T-helper 2 cell treated with Interferon-gamma antibody and Interleukin-4, amounts not matched to agents 5 μg/mL and 100 μg/mL, for 36 hours (primary cell): Measurements from ENCODE around the gene FADS2.

Experiments used
- DNase-seq: peaks from one replicate; pipeline ENCODE4 v3.0.0; 2021; ENCODE audit warnings: low spot score
- H3K27ac Mint-ChIP-seq: one replicate; pipeline ENCODE4 v1.8.0; 2021; ENCODE audit warnings: mild to moderate bottlenecking, mixed read lengths
- H3K27me3 Mint-ChIP-seq: one replicate; pipeline ENCODE4 v1.8.0; 2021; ENCODE audit warnings: low read depth, mixed read lengths
- H3K36me3 Mint-ChIP-seq: one replicate; pipeline ENCODE4 v1.8.0; 2021; ENCODE audit warnings: low read depth, mixed read lengths
- H3K4me1 Mint-ChIP-seq: one replicate; pipeline ENCODE4 v1.8.0; 2021; ENCODE audit warnings: low read depth, mixed read lengths
- H3K4me3 Mint-ChIP-seq: one replicate; pipeline ENCODE4 v1.8.0; 2022; ENCODE audit warnings: mild to moderate bottlenecking, moderate library complexity, mixed read lengths
- H3K9me3 Mint-ChIP-seq: one replicate; pipeline ENCODE4 v1.8.0; 2021; ENCODE audit warnings: mixed read lengths

The FADS2 gene

DNA sequence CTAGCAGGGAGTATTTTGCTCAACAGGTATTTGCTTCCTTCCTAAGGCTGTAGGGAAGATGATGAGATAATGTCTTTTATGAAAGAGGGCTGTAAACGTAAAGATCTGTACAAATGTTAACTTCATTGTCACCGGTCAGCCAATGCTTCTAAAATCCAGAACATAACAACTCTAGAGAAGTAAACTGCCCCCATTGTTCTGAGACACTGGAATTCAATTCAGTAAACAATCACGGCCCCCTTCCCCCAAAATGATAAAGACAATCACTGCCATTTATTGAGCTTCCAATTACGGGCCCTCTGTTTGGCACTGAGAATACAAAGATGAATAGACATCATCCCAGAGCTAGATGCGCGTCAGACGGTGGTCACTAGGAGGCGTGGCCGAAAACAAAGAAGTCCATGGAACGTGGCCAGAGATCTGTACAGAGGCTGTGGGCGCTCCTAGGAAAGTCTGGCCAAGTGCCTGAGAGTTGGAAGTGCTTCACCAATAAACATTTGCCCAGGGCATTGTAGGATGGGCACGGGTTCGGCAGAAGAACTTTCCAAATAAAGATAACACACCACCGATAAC is 36.3 kb upstream of the FADS2 start:
- Mint-ChIP-seq H3K36me3 (peaks cover 58% of the 10 kb centered on the region), H3K9me3 (no peaks in the 10 kb centered on the region), H3K4me3 (peak overlapping the region; percentile 97), H3K4me1 (peaks cover 35% of the 10 kb centered on the region), H3K27ac (peak overlapping the region; percentile 99), H3K27me3 (no peaks in the 10 kb centered on the region)
- peak; percentile 62 for DNase-seq

DNA sequence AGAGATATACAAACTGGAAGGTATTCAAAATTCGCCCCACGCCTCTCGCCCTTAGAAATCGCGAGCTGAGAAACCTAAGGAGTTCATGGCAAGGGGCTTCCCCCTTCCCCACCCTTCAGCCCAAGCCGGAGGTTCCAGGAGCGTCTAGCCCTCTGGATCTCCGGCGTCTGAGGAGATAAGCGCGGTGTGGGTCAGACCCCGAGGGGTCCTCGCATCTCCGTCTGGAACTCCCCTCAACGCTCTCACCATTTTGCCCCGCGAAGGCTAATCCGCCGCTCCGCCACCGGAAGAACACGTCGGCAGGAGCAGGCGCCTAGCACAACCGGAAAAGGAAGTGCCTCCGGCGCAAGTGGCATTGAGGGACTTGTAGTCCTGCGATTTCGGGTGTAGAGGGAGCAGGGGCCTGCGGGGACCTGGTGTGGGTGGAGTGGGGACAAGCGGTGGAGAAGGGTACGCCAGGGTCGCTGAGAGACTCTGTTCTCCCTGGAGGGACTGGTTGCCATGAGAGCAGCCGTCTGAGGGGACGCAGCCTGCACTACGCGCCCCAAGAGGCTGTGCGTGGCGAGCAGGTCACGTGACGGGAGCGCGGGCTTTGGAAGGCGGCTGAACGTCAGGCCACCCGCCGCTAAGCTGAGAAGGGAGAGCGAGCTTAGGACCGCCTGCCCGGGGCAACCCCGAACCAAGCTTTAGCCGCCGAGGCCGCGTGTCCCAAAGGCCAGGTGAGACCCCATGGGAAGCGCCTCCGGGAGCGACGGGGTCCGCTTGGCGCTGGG is 35.6 kb upstream of the FADS2 start, which contains the start of the genes FEN1 and TMEM258:
Gene FEN1, plus strand, starts transcription at position 602 of the 773 bp plus-strand sequence. CDS start 2,451 bp downstream, outside the sequence.
Gene TMEM258, minus strand, starts transcription at position 290 of the 773 bp plus-strand sequence. Its CDS starts 41 bp downstream, at position 249.
- Mint-ChIP-seq H3K27me3 (no peaks in the 10 kb centered on the region), H3K4me1 (peaks cover 42% of the 10 kb centered on the region), H3K4me3 (peak within 1 kb of the TSS; percentile 97), H3K36me3 (peaks cover 63% of the 10 kb centered on the region), H3K9me3 (no peaks in the 10 kb centered on the region), H3K27ac (peak within 1 kb of the TSS; percentile 99)
- peak; percentile 88 for DNase-seq

DNA sequence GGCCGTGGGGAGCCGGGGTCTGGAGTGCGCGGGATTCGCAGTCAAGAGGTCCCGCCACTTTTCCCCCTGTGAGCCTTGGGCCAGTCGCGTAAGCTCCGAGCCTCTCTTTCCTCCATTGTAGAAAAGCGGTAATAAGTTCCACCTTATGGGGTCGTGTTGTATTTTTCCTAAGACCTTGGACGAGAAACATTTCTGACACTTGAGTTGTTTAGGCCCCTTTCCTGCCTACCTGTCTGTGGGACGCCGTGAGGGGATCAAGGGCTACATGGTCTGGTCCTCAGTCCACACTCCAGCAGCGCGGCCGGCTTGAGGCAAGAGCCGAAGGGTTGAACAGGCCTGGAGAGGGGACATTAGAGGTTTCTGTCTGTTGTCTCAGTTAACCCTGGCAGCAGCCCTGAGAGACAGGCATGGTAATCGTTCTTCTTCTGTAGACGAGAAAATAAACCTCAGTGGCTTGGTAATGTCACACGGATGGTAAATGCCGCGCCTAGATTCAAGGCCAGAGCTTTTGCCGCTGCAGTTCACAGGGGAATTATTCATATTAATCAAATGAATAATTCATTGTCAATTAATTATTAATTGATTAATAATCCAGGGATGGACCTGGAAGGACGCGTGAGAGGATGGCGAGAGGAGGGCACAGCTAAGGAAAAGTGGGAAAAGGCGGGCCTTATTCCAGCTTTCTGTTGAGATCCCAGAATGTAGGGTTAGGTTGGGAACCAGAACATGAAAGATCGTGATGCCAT is 34.8 kb upstream of the FADS2 start:
- no peak for DNase-seq
- Mint-ChIP-seq H3K27me3 (no peaks in the 10 kb centered on the region), H3K9me3 (no peaks in the 10 kb centered on the region), H3K27ac (peak overlapping the region; percentile 99), H3K4me1 (peaks cover 41% of the 10 kb centered on the region), H3K4me3 (peak overlapping the region; percentile 97), H3K36me3 (peaks cover 65% of the 10 kb centered on the region)

DNA sequence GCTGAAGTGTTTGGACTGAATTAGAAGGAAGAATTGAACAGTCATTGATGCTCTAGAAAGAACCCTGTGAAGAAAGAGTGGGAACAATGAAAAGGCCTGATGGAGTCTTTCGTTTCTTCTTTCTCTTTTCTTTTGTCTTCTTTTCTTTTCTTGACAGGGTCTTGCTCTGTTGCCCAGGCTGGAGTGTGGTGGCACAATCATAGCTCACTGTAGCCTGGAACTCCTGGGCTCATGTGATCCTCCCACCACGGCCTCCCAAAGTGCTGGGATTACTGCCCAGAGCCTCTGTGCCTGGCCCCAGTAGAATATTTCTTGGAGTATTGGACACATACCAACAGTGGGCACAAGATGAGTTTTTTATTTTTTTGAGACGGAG is 34.3 kb upstream of the FADS2 start:
- Mint-ChIP-seq H3K27ac (peak overlapping the region; percentile 99), H3K4me1 (peaks cover 41% of the 10 kb centered on the region), H3K4me3 (peak overlapping the region; percentile 97), H3K27me3 (no peaks in the 10 kb centered on the region), H3K9me3 (no peaks in the 10 kb centered on the region), H3K36me3 (peaks cover 65% of the 10 kb centered on the region)
- DNase-seq: no peak

DNA sequence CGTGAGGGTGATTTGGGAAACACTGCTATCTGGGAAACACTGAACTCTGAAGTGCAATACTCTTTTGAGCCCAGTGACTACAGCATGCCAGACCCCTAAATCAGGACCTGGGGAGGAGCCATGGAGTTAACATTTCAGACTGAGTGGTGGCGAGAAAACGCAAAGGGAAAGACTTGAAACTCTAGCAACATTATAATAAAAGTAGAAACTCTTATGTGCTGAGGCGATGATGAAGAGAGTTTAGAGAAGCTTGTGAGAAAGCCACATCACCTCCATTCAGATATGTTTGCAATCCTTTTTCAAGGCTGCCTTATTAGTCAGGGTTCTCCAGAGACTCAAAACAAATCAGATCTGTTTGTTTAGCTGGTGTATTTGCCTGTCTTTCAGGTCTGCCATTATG is 33.5 kb upstream of the FADS2 start:
- DNase-seq: no peak
- Mint-ChIP-seq H3K4me3 (peak overlapping the region; percentile 41), H3K27ac (no peak overlapping the region), H3K9me3 (no peaks in the 10 kb centered on the region), H3K36me3 (peaks cover 63% of the 10 kb centered on the region), H3K4me1 (peaks cover 41% of the 10 kb centered on the region), H3K27me3 (no peaks in the 10 kb centered on the region)

DNA sequence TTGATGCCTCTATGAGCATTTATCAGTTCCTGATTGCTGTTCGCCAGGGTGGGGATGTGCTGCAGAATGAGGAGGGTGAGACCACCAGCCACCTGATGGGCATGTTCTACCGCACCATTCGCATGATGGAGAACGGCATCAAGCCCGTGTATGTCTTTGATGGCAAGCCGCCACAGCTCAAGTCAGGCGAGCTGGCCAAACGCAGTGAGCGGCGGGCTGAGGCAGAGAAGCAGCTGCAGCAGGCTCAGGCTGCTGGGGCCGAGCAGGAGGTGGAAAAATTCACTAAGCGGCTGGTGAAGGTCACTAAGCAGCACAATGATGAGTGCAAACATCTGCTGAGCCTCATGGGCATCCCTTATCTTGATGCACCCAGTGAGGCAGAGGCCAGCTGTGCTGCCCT is 32.6 kb upstream of the FADS2 start:
- H3K4me3 Mint-ChIP-seq: peak overlapping the region; percentile 64
- H3K36me3 Mint-ChIP-seq: peaks cover 61% of the 10 kb centered on the region
- H3K27me3 Mint-ChIP-seq: no peaks in the 10 kb centered on the region
- DNase-seq: no peak
- H3K27ac Mint-ChIP-seq: no peak overlapping the region
- H3K4me1 Mint-ChIP-seq: peaks cover 43% of the 10 kb centered on the region
- H3K9me3 Mint-ChIP-seq: no peaks in the 10 kb centered on the region

DNA sequence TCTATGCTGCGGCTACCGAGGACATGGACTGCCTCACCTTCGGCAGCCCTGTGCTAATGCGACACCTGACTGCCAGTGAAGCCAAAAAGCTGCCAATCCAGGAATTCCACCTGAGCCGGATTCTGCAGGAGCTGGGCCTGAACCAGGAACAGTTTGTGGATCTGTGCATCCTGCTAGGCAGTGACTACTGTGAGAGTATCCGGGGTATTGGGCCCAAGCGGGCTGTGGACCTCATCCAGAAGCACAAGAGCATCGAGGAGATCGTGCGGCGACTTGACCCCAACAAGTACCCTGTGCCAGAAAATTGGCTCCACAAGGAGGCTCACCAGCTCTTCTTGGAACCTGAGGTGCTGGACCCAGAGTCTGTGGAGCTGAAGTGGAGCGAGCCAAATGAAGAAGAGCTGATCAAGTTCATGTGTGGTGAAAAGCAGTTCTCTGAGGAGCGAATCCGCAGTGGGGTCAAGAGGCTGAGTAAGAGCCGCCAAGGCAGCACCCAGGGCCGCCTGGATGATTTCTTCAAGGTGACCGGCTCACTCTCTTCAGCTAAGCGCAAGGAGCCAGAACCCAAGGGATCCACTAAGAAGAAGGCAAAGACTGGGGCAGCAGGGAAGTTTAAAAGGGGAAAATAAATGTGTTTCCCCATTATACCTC is 32.1 kb upstream of the FADS2 start:
- peaks cover 63% of the 10 kb centered on the region for H3K36me3 Mint-ChIP-seq
- no peak for DNase-seq
- no peaks in the 10 kb centered on the region for H3K27me3 Mint-ChIP-seq
- no peak overlapping the region for H3K4me3 Mint-ChIP-seq
- H3K4me1 Mint-ChIP-seq: peaks cover 44% of the 10 kb centered on the region
- H3K27ac Mint-ChIP-seq: peak overlapping the region; percentile 31
- no peaks in the 10 kb centered on the region for H3K9me3 Mint-ChIP-seq

DNA sequence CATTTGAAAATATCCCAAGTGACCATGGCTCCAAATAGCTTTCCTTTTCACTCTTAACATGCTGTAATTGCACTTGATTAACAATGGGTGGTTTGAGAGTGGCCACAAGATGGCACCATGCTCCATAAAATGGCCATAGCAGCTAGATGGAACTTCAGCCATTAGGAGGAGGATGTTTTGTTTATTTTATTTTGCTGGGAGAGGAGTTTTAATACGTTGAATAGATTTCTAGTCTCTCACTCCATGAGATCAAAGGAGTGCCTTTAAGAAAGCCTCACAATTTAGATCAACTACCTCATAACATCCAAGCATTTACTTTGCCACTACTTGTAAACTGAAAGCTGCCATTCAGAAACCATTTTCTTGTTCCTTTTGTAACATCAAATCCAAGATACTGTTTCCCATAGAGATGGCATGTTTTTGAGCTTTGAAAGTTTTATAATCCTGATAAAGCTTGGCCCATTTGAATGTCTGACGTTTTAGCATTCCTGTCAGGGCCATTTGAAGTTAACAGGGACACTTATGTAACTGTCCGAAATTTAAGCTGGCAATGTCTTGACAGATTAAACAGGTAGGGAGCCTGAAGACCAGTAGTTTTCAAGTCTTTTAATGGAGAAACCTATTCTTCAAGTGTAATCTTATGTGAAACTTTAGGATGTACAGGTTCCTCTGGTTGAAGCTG is 30.7 kb upstream of the FADS2 start:
- Mint-ChIP-seq H3K9me3 (no peaks in the 10 kb centered on the region), H3K36me3 (peaks cover 68% of the 10 kb centered on the region), H3K4me3 (no peak overlapping the region), H3K4me1 (peaks cover 40% of the 10 kb centered on the region), H3K27me3 (no peaks in the 10 kb centered on the region), H3K27ac (peak overlapping the region; percentile 36)
- peak; percentile 57 for DNase-seq

DNA sequence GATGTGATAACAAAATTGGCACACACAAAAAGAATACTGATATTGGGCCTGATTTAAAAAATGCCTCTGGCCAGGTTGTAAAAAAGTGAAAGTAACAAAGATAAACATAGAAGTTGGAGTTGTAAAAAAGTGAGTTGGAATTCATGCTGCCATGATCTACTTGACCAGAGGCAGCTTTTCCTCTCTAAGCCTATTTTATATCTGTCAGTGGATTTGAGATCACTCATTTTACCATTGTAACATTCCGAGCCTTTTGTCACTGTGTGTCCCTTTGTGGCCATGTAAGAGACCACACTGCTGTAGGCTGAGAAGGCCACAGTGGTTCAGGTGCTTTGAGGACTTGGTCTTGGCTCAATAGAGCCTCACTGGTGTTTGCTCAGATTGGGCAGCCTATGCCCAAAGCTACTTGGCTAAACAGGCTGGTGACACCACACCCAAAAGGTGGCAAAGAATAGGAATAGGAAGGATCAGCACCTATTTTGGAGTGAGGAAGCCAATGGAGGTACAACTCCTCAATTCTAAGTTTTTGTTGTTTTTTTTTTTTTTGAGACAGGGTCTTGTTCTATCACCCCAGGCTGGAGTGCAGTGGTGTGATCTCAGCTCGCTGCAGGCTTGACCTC is 28.3 kb upstream of the FADS2 start:
- no peak overlapping the region for H3K4me3 Mint-ChIP-seq
- H3K36me3 Mint-ChIP-seq: peaks cover 77% of the 10 kb centered on the region
- peak overlapping the region; percentile 6 for H3K27ac Mint-ChIP-seq
- peaks cover 35% of the 10 kb centered on the region for H3K4me1 Mint-ChIP-seq
- no peak for DNase-seq
- no peaks in the 10 kb centered on the region for H3K27me3 Mint-ChIP-seq
- H3K9me3 Mint-ChIP-seq: no peaks in the 10 kb centered on the region

DNA sequence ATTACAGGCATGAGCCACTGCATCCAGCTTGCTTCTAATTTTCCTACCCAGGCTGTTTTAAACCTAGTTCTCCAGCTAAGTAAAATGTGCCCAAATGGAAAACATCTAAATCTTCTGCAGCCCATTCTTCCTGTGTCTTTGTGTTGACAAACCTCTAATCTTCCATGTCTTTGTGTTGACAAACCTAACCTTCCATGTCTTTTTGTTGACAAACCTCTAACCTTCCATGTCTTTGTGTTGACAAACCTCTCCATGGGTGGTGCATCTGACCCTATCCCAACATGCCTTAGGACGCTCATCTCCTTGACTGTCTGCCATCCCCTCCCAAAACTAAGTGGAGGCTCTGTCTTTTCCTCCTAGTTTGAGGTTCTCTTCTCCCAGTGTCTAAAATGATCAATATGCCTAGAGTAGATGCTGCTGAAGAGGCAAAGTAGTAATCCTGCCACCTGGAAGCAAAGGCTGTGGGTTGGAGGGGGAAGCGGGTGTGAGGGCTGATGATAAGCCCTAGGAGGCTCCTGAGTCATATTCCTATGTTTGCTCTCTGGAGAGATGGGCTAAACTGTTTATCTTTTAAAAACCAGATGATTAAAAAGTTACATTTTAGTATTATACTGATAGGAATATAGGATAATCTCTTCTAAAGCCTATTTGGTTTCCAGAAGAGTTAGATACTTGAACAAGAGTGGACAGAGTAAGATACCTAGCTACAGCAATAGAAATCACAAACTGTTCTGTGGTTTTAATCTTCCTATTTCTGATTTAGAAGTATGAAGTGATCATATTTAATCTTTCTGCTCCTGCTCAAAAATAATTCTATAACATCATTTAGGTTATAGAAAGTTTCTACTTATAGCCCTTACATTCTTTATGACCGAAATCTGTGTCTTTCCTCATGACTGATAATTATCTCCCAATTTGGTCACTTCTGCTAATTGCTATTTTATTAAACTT is 27.5 kb upstream of the FADS2 start:
- H3K4me3 Mint-ChIP-seq: no peak overlapping the region
- H3K27ac Mint-ChIP-seq: peak overlapping the region; percentile 33
- peaks cover 30% of the 10 kb centered on the region for H3K4me1 Mint-ChIP-seq
- peaks cover 76% of the 10 kb centered on the region for H3K36me3 Mint-ChIP-seq
- DNase-seq: no peak
- no peaks in the 10 kb centered on the region for H3K27me3 Mint-ChIP-seq
- no peaks in the 10 kb centered on the region for H3K9me3 Mint-ChIP-seq

DNA sequence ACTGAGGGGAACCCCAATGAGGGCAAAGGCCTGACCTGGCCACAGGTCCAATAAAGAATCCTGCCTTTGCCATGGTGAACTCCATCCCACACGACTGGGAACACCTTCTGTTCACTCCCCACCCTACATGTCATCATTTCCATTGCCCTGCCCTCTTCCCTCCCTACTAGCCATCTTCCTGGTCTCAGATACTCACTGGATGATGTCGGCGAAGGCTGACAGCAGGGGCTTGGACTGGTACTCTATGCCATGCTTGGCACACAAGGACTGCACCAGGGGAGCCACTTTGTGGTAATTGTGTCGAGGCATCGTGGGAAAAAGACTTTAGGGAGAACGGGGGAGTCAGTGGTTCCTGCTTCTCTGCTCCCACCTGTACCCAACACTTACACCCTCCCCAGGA is 25.5 kb upstream of the FADS2 start:
- H3K4me1 Mint-ChIP-seq: peaks cover 15% of the 10 kb centered on the region
- no peaks in the 10 kb centered on the region for H3K27me3 Mint-ChIP-seq
- no peak overlapping the region for H3K4me3 Mint-ChIP-seq
- no peak overlapping the region for H3K27ac Mint-ChIP-seq
- no peaks in the 10 kb centered on the region for H3K9me3 Mint-ChIP-seq
- peaks cover 70% of the 10 kb centered on the region for H3K36me3 Mint-ChIP-seq
- no peak for DNase-seq

DNA sequence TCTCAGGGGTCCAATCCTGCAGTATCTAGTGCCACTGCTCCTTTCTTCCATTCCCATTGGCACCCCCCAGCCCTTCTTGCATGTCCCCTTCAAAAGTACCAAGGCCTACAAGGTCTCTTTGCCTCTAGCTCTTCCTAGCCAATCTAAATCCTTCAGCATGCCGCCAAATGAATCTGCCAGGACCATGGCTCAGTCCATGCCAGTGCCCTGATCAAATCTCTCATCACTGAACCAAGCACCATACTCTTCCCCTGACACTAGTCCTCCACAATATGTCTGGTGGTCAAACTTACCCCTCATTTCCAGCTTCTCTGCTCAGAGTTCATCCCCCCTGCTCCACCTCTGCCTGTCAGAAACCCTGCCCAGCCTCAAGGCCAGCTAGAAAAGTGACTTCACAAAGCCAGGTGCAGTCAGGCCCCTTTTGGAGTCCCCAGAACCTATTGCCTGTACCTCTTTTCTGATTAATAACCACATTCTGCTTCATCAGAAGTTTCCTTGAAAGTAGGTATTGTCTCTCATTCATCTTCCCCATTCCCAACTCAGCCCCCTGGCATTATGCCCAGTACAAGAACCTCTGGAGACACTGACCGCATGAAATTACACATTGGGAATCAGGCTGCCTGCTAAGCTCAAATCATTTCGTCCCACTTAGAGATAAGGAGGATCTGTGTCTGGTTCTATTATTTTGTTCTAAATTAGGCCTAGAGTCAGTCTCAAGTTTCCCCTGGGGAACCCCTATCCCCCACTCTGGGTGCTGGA is 24.0 kb upstream of the FADS2 start:
- no peak overlapping the region for H3K27ac Mint-ChIP-seq
- peaks cover 14% of the 10 kb centered on the region for H3K4me1 Mint-ChIP-seq
- no peak for DNase-seq
- H3K4me3 Mint-ChIP-seq: no peak overlapping the region
- H3K36me3 Mint-ChIP-seq: peaks cover 67% of the 10 kb centered on the region
- H3K27me3 Mint-ChIP-seq: no peaks in the 10 kb centered on the region
- H3K9me3 Mint-ChIP-seq: no peaks in the 10 kb centered on the region
